Left ventricle myocardium inferior (tissue), 1 donor: ENCODE measurements around the gene ZFAND6. TPM values are rescaled to one million over a fixed set of nuclear protein-coding genes. Genes with fewer than 3 reads are reported as not detected.

ENCODE experiments used
- DNase-seq: peaks from one replicate; pipeline ENCODE4 v3.0.0-alpha.2; 2020
- H3K27ac ChIP-seq: fragments of 200-600 bp; replicated peaks from 2 replicates; pipeline ENCODE4 v1.8.0; 2021
- H3K27me3 ChIP-seq: fragments of 200-600 bp; 2 replicates; pipeline ENCODE4 v1.8.0; 2021; ENCODE audit warnings: low read depth
- H3K36me3 ChIP-seq: fragments of 200-600 bp; 2 replicates; pipeline ENCODE4 v1.8.0; 2021
- H3K4me1 ChIP-seq: fragments of 200-600 bp; 2 replicates; pipeline ENCODE4 v1.8.0; 2021
- H3K4me3 ChIP-seq: fragments of 200-600 bp; 2 replicates; pipeline ENCODE4 v1.8.0; 2021; ENCODE audit warnings: mild to moderate bottlenecking, moderate library complexity
- H3K9me3 ChIP-seq: fragments of 200-600 bp; replicated peaks from 2 replicates; pipeline ENCODE4 v1.8.0; 2021
- CTCF ChIP-seq: fragments of 200-600 bp; IDR thresholded peaks from 2 replicates; pipeline ENCODE4 v1.8.0; 2021; ENCODE audit warnings: antibody characterized with exemption, mild to moderate bottlenecking, borderline replicate concordance
- intact Hi-C: fragments of 100-400 bp; cut with micrococcal nuclease; formaldehyde crosslinking; loops from one replicate; pipeline ENCODE4 v1.11.0; 2022
- total RNA-seq: library from RNA; stranded (reverse); fragmentation: NEBNext Ultra II Directional; extraction: Animal tissue kit (Norgen Biotek cat#: 25700); gene quantifications from one replicate; pipeline ENCODE4 v1.2.1, GENCODE V29; 2021
- donor health status: DM: no; HTN: yes; CAD: no; lungs with severe emphysema.

Gene ZFAND6
- total RNA-seq, 1 donor from 2014 or later = 75.0 TPM

- TF ChIP-seq CTCF = no peak
- Histone ChIP-seq H3K4me1 (peaks cover 45% of the 10 kb centered on the region), H3K27ac (no peak overlapping the region), H3K9me3 (no peaks in the 10 kb centered on the region), H3K4me3 (no peak overlapping the region), H3K36me3 (no peaks in the 10 kb centered on the region), H3K27me3 (no peaks in the 10 kb centered on the region)
- DNase-seq = no peak
- intact Hi-C loops = no loop called here
Measured at GRCh38 chr15:80100247-80100646, 40.8 kb downstream of the ZFAND6 start.

- no peak for TF ChIP-seq CTCF
- H3K27ac ChIP-seq = no peak overlapping the region
- H3K4me1 ChIP-seq = peaks cover 50% of the 10 kb centered on the region
- H3K36me3 ChIP-seq = no peaks in the 10 kb centered on the region
- DNase-seq = no peak
- H3K9me3 ChIP-seq = no peaks in the 10 kb centered on the region
- intact Hi-C loops = no loop called here
- no peaks in the 10 kb centered on the region for H3K27me3 ChIP-seq
- H3K4me3 ChIP-seq = no peak overlapping the region
Measured at GRCh38 chr15:80105193-80105592, 45.7 kb downstream of the ZFAND6 start.

GRCh38 chr15:80105595-80105994 is 46.1 kb downstream of the ZFAND6 start:
- DNase-seq = no peak
- no peak overlapping the region for H3K27ac ChIP-seq
- no peak for TF ChIP-seq CTCF
- no peak overlapping the region for H3K4me3 ChIP-seq
- H3K4me1 ChIP-seq = peaks cover 54% of the 10 kb centered on the region
- H3K27me3 ChIP-seq = no peaks in the 10 kb centered on the region
- H3K9me3 ChIP-seq = no peaks in the 10 kb centered on the region
- no peaks in the 10 kb centered on the region for H3K36me3 ChIP-seq
- intact Hi-C loops = no loop called here

GRCh38 chr15:80106051-80106450 is 46.6 kb downstream of the ZFAND6 start:
- no peak for TF ChIP-seq CTCF
- intact Hi-C loops = no loop called here
- Histone ChIP-seq H3K36me3 (no peaks in the 10 kb centered on the region), H3K27me3 (no peaks in the 10 kb centered on the region), H3K4me3 (no peak overlapping the region), H3K27ac (no peak overlapping the region), H3K4me1 (peaks cover 59% of the 10 kb centered on the region), H3K9me3 (no peaks in the 10 kb centered on the region)
- no peak for DNase-seq

GRCh38 chr15:80107204-80107603 is 47.7 kb downstream of the ZFAND6 start:
- H3K36me3 ChIP-seq = no peaks in the 10 kb centered on the region
- intact Hi-C loops = no loop called here
- no peak for TF ChIP-seq CTCF
- H3K27me3 ChIP-seq = no peaks in the 10 kb centered on the region
- no peak overlapping the region for H3K4me3 ChIP-seq
- DNase-seq = no peak
- no peaks in the 10 kb centered on the region for H3K9me3 ChIP-seq
- peaks cover 65% of the 10 kb centered on the region for H3K4me1 ChIP-seq
- no peak overlapping the region for H3K27ac ChIP-seq

- Histone ChIP-seq H3K27me3 (no peaks in the 10 kb centered on the region), H3K27ac (no peak overlapping the region), H3K4me3 (no peak overlapping the region), H3K9me3 (no peaks in the 10 kb centered on the region), H3K4me1 (peaks cover 69% of the 10 kb centered on the region), H3K36me3 (no peaks in the 10 kb centered on the region)
- no peak for DNase-seq
- TF ChIP-seq CTCF = no peak
- intact Hi-C loops = no loop called here
Measured at GRCh38 chr15:80107774-80108173, 48.3 kb downstream of the ZFAND6 start.
